ENCODE data around the gene FUBP3. TPM values are rescaled to one million over a fixed set of nuclear protein-coding genes. Genes with fewer than 3 reads are reported as not detected.

The FUBP3 gene
- total RNA-seq, 1 experiment from 2014 or later, result 78.6 TPM

- no peak overlapping the region; a peak in 1 of 7 replicates for H3K27ac Mint-ChIP-seq
- no CpG with 5 or more reads among the region's 10 CpGs for WGBS (ENCODE audit: extremely low coverage, insufficient read length, low lambda C conversion rate)
Observed at GRCh38 chr9:130616451-130616850, 37.1 kb downstream of the FUBP3 start.

More at GRCh38 chr9:130616451-130616850, 37.1 kb downstream of the FUBP3 start:
- H2BK12ac ChIP-seq (ENCODE audit: insufficient read length, low read depth, low read length), result no peak overlapping the region
- H3K27me3 ChIP-seq (ENCODE audit: insufficient read depth, low read length), result no peaks in the 10 kb centered on the region
- no peak overlapping the region for H4K91ac ChIP-seq (ENCODE audit: insufficient read length, low read depth, low read length)
- no peak overlapping the region for H3K56ac ChIP-seq (ENCODE audit: insufficient read length, low read depth, low read length)
- H4K5ac ChIP-seq (ENCODE audit: insufficient read length, low read depth, low read length), result no peak overlapping the region
- TF ChIP-seq, protein P1, sequence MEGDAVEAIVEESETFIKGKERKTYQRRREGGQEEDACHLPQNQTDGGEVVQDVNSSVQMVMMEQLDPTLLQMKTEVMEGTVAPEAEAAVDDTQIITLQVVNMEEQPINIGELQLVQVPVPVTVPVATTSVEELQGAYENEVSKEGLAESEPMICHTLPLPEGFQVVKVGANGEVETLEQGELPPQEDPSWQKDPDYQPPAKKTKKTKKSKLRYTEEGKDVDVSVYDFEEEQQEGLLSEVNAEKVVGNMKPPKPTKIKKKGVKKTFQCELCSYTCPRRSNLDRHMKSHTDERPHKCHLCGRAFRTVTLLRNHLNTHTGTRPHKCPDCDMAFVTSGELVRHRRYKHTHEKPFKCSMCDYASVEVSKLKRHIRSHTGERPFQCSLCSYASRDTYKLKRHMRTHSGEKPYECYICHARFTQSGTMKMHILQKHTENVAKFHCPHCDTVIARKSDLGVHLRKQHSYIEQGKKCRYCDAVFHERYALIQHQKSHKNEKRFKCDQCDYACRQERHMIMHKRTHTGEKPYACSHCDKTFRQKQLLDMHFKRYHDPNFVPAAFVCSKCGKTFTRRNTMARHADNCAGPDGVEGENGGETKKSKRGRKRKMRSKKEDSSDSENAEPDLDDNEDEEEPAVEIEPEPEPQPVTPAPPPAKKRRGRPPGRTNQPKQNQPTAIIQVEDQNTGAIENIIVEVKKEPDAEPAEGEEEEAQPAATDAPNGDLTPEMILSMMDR (conservative IDR thresholded peaks at IDR 0.05), result no peak
- no peak overlapping the region for H3K9ac ChIP-seq (ENCODE audit: extremely low read depth, insufficient read length, low read length)
- no peak overlapping the region for H3K23ac ChIP-seq (ENCODE audit: insufficient read length, low read depth, low read length)
- H3K18ac ChIP-seq (ENCODE audit: insufficient read length, low read depth, low read length), result no peak overlapping the region
- H4K8ac ChIP-seq (replicated peaks; ENCODE audit: insufficient read length, low read depth, low read length), result no peak overlapping the region
- Mint-ChIP-seq H3K4me1 (no peaks in the 10 kb centered on the region), H3K9me3 (no peaks in the 10 kb centered on the region), H3K27me3 (ENCODE audit: low read depth) (no peaks in the 10 kb centered on the region), H3K36me3 (ENCODE audit: insufficient read depth in 1 of 3, low read depth in 3 of 3) (peaks cover 43 to 98% (median 95%) of the 10 kb centered on the region in 3 experiments), H3K4me3 (no peak overlapping the region)
- no peak overlapping the region for H2AFZ ChIP-seq (ENCODE audit: low read length)
- no peak overlapping the region for H3K27ac ChIP-seq (ENCODE audit: insufficient read length, low read depth, low read length)
- no peaks in the 10 kb centered on the region for H3K79me1 ChIP-seq (ENCODE audit: insufficient read depth, low read depth, low read length, poor library complexity, severe bottlenecking)
- H2BK15ac ChIP-seq (ENCODE audit: low read depth, low read length), result no peak overlapping the region
- no peaks in the 10 kb centered on the region for H3K9me3 ChIP-seq (ENCODE audit: control insufficient read depth, low read depth, low read length)
- H3K4ac ChIP-seq (ENCODE audit: low read depth, low read length), result no peak overlapping the region
- no peaks in the 10 kb centered on the region for H3K23me2 ChIP-seq (ENCODE audit: insufficient read length, low read depth, low read length, poor library complexity, severe bottlenecking)
- no peak overlapping the region for H2AK5ac ChIP-seq (ENCODE audit: insufficient read length, low read length)
- H3K4me2 ChIP-seq (ENCODE audit: insufficient read depth, insufficient read length, low read length), result no peak overlapping the region
- no peak for DNase-seq
- no peak overlapping the region for H3K14ac ChIP-seq (ENCODE audit: insufficient read depth, low read length)
- no peaks in the 10 kb centered on the region for H3K4me1 ChIP-seq (ENCODE audit: insufficient read depth, low read length)
- no peaks in the 10 kb centered on the region for H4K20me1 ChIP-seq (ENCODE audit: control insufficient read depth, insufficient read depth, insufficient read length)
- H2BK5ac ChIP-seq (ENCODE audit: insufficient read length, low read length), result no peak overlapping the region
- no peak overlapping the region for H2BK120ac ChIP-seq (ENCODE audit: low read depth, low read length, poor library complexity, severe bottlenecking)
- no peaks in the 10 kb centered on the region for H3K79me2 ChIP-seq (ENCODE audit: insufficient read depth, low read length)
- no peak overlapping the region for H3T11ph ChIP-seq (ENCODE audit: low read length)
- H2BK20ac ChIP-seq (ENCODE audit: low read depth, low read length, poor library complexity, severe bottlenecking), result no peak overlapping the region

Data from H9 (cell line).